H9 (cell line): ENCODE data around the gene ST3GAL5. TPM values are rescaled to one million over a fixed set of nuclear protein-coding genes. Genes with fewer than 3 reads are reported as not detected.

Experiments
- DNase-seq: peaks from one replicate; pipeline ENCODE4 v3.0.0-alpha.2; 2017
- H2AFZ ChIP-seq: one replicate; pipeline ENCODE4 v1.6.1; 2013; ENCODE audit warnings: mild to moderate bottlenecking, low read length, control low read depth, moderate library complexity
- H2AK5ac ChIP-seq: 2 replicates; pipeline ENCODE4 v1.6.1; 2013; ENCODE audit warnings: low read length, control low read depth, mixed read lengths; ENCODE audit not compliant: insufficient read length
- H2BK120ac ChIP-seq: one replicate; pipeline ENCODE4 v1.6.1; 2013; ENCODE audit warnings: low read depth, mild to moderate bottlenecking, low read length, control low read depth, inconsistent platforms; ENCODE audit not compliant: poor library complexity, severe bottlenecking
- H2BK12ac ChIP-seq: 2 replicates; pipeline ENCODE4 v1.6.1; 2013; ENCODE audit warnings: low read length, control low read depth, mixed read lengths, low read depth; ENCODE audit not compliant: insufficient read length
- H2BK15ac ChIP-seq: 2 replicates; pipeline ENCODE4 v1.6.1; 2013; ENCODE audit warnings: low read depth, low read length, control low read depth
- H2BK20ac ChIP-seq: one replicate; pipeline ENCODE4 v1.6.1; 2013; ENCODE audit warnings: low read depth, mild to moderate bottlenecking, low read length, control low read depth, inconsistent platforms; ENCODE audit not compliant: poor library complexity, severe bottlenecking
- H2BK5ac ChIP-seq: 2 replicates; pipeline ENCODE4 v1.6.1; 2013; ENCODE audit warnings: low read length, control low read depth, mixed read lengths; ENCODE audit not compliant: insufficient read length
- H3K14ac ChIP-seq: 2 replicates; pipeline ENCODE4 v1.6.1; 2013; ENCODE audit warnings: low read length, control low read depth; ENCODE audit not compliant: insufficient read depth
- H3K18ac ChIP-seq: 2 replicates; pipeline ENCODE4 v1.6.1; 2013; ENCODE audit warnings: low read depth, mild to moderate bottlenecking, mixed read lengths, low read length, control low read depth; ENCODE audit not compliant: insufficient read length
- H3K23ac ChIP-seq: 2 replicates; pipeline ENCODE4 v1.6.1; 2013; ENCODE audit warnings: low read length, control low read depth, mixed read lengths, low read depth; ENCODE audit not compliant: insufficient read length
- H3K23me2 ChIP-seq: 2 replicates; pipeline ENCODE4 v1.6.1; 2013; ENCODE audit warnings: low read depth, mild to moderate bottlenecking, mixed read lengths, low read length, control low read depth; ENCODE audit not compliant: insufficient read length, poor library complexity, severe bottlenecking
- H3K27ac ChIP-seq: 2 replicates; pipeline ENCODE4 v1.5.1; 2013; ENCODE audit warnings: low read length, control low read depth, mixed read lengths, low read depth; ENCODE audit not compliant: insufficient read length
- H3K27me3 ChIP-seq: 2 replicates; pipeline ENCODE4 v1.6.1; 2013; ENCODE audit warnings: low read length, control low read depth, inconsistent platforms; ENCODE audit not compliant: insufficient read depth
- H3K4ac ChIP-seq: 2 replicates; pipeline ENCODE4 v1.6.1; 2013; ENCODE audit warnings: low read depth, mild to moderate bottlenecking, control low read depth, inconsistent platforms, low read length, moderate library complexity
- H3K4me1 ChIP-seq: 2 replicates; pipeline ENCODE4 v1.6.1; 2013; ENCODE audit warnings: low read length, control low read depth, inconsistent platforms; ENCODE audit not compliant: insufficient read depth
- H3K4me2 ChIP-seq: 2 replicates; pipeline ENCODE4 v1.6.1; 2013; ENCODE audit warnings: low read length, control low read depth, mixed read lengths; ENCODE audit not compliant: insufficient read length, insufficient read depth
- H3K56ac ChIP-seq: 2 replicates; pipeline ENCODE4 v1.6.1; 2013; ENCODE audit warnings: low read depth, mild to moderate bottlenecking, mixed read lengths, low read length, control low read depth; ENCODE audit not compliant: insufficient read length
- H3K79me1 ChIP-seq: 2 replicates; pipeline ENCODE4 v1.6.1; 2013; ENCODE audit warnings: low read depth, mild to moderate bottlenecking, moderate library complexity, low read length, control low read depth, inconsistent platforms; ENCODE audit not compliant: insufficient read depth, poor library complexity, severe bottlenecking
- H3K79me2 ChIP-seq: 2 replicates; pipeline ENCODE4 v1.6.1; 2013; ENCODE audit warnings: low read length, control low read depth, inconsistent platforms; ENCODE audit not compliant: insufficient read depth
- H3K9ac ChIP-seq: 2 replicates; pipeline ENCODE4 v1.6.1; 2013; ENCODE audit warnings: low read length, control low read depth, mixed read lengths; ENCODE audit not compliant: insufficient read length; ENCODE audit errors: extremely low read depth
- H3K9me3 ChIP-seq: one replicate; pipeline ENCODE4 v1.6.1; 2013; ENCODE audit warnings: low read depth, low read length, inconsistent platforms; ENCODE audit not compliant: control insufficient read depth
- H3T11ph ChIP-seq: one replicate; pipeline ENCODE4 v1.6.1; 2013; ENCODE audit warnings: mild to moderate bottlenecking, low read length, control low read depth, inconsistent platforms
- H4K20me1 ChIP-seq: one replicate; pipeline ENCODE4 v1.6.1; 2013; ENCODE audit not compliant: control insufficient read depth, insufficient read length, insufficient read depth
- H4K5ac ChIP-seq: 2 replicates; pipeline ENCODE4 v1.6.1; 2013; ENCODE audit warnings: low read depth, mild to moderate bottlenecking, mixed read lengths, low read length, control low read depth; ENCODE audit not compliant: insufficient read length
- H4K8ac ChIP-seq: replicated peaks from 2 replicates; pipeline ENCODE4 v1.6.1; 2013; ENCODE audit warnings: low read length, control low read depth, mixed read lengths, low read depth; ENCODE audit not compliant: insufficient read length
- H4K91ac ChIP-seq: 2 replicates; pipeline ENCODE4 v1.6.1; 2013; ENCODE audit warnings: low read depth, mild to moderate bottlenecking, moderate library complexity, mixed read lengths, low read length, control low read depth; ENCODE audit not compliant: insufficient read length
- H3K27ac Mint-ChIP-seq, 3 experiments: 2 replicates in 2 of 3; 3 replicates in 1 of 3; pipeline ENCODE4 v1.8.0; 2020 to 2021; ENCODE audit warnings: mixed read lengths in 3 of 3, mild to moderate bottlenecking in 1 of 3, moderate library complexity in 1 of 3
- H3K27me3 Mint-ChIP-seq: 2 replicates; pipeline ENCODE4 v1.8.0; 2021; ENCODE audit warnings: low read depth, mild to moderate bottlenecking, moderate library complexity, mixed read lengths
- H3K36me3 Mint-ChIP-seq, 3 experiments: 2 replicates in 2 of 3; 3 replicates in 1 of 3; pipeline ENCODE4 v1.8.0; 2020 to 2021; ENCODE audit warnings: low read depth in 3 of 3, mixed read lengths in 3 of 3; ENCODE audit not compliant: insufficient read depth in 1 of 3
- H3K4me1 Mint-ChIP-seq, 2 experiments: 2 replicates each; pipeline ENCODE4 v1.8.0; 2020; ENCODE audit warnings: mixed read lengths in 2 of 2
- H3K4me3 Mint-ChIP-seq, 2 experiments: 2 replicates in 1 of 2; 3 replicates in 1 of 2; pipeline ENCODE4 v1.8.0; 2020 to 2021; ENCODE audit warnings: mild to moderate bottlenecking in 2 of 2, mixed read lengths in 2 of 2, moderate library complexity in 1 of 2
- H3K9me3 Mint-ChIP-seq, 2 experiments: 2 replicates in 1 of 2; 3 replicates in 1 of 2; pipeline ENCODE4 v1.8.0; 2020; ENCODE audit warnings: mild to moderate bottlenecking in 2 of 2, mixed read lengths in 2 of 2, moderate library complexity in 1 of 2
- WGBS: extraction: QIAGEN DNeasy Blood & Tissue Kit; methylation state at CpG from one replicate; pipeline ENCODE4 v1.1.7; 2013; ENCODE audit warnings: missing lambda C conversion rate, low lambda C conversion rate, mixed read lengths; ENCODE audit not compliant: insufficient read length; ENCODE audit errors: extremely low coverage; 5-methylcytosine and 5-hydroxymethylcytosine counted together
- total RNA-seq: library from RNA; stranded (reverse); gene quantifications from 2 replicates; pipeline ENCODE4 v1.2.1, GENCODE V29; 2021
- TF ChIP-seq, protein P1 (sequence below): fragments of 200-600 bp; sonication (generic); conservative IDR thresholded peaks from 3 replicates; pipeline ENCODE4 v1.8.0; 2021; ENCODE audit warnings: antibody characterized with exemption, mild to moderate bottlenecking

Gene ST3GAL5
- total RNA-seq, 1 experiment from 2014 or later, result 3.3 TPM

DNA sequence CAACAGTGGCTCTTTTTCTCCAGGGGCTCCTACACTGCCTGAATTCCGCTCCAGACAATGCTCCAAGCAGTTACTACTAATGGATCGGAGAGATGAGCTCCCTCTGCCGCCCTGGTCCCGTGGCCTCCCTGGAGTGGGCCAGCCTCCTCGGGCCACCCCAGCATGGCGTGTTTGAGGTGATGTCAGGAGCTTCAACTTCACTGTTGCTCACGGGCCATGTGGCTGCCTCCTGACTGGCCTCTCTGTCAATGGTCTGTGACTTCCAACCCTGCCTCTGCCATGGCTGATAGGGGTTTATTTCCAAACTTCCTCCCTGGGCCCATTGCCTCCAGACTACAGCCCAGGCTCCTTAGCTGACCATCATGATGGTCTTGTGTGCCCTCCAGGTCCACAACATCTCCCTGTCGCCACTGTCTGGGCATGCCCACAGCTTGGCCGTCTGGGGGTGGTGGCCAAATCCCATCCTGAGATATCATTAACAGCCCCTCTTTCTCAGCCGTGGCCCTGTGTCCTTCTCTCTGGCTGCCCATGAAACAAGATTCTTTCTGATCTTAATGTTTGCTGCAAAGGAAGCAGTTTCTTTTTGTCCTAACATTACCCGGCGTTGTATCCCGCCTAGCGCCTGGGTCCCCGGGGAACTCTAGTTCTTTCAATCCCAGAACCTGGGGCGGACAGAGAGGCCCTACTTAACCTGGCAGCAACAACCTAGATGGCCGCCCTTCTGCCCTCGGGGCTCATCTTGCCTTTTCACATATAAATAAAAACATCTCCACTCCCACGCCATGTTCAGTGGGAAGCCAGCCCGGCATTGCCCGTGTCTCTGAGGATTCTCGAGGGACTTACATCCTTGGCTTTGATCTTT lies 96.9 kb downstream of the ST3GAL5 start:
- no peak overlapping the region for H3T11ph ChIP-seq
- H3K56ac ChIP-seq, result no peak overlapping the region
- H3K79me2 ChIP-seq, result no peaks in the 10 kb centered on the region
- no peak overlapping the region for H3K27ac ChIP-seq
- no peaks in the 10 kb centered on the region for H3K23me2 ChIP-seq
- no peaks in the 10 kb centered on the region for H3K9me3 ChIP-seq
- no peak overlapping the region for H2BK20ac ChIP-seq
- H3K79me1 ChIP-seq, result no peaks in the 10 kb centered on the region
- Mint-ChIP-seq H3K4me3 (no peak overlapping the region), H3K27me3 (peaks cover 14% of the 10 kb centered on the region), H3K9me3 (no peaks in the 10 kb centered on the region), H3K27ac (peak overlapping the region in 1 of 3 experiments; percentile 39; a peak in 1 of 7 replicates), H3K4me1 (peaks cover 4 to 6% of the 10 kb centered on the region in 2 experiments; a peak in 3 of 4 replicates), H3K36me3 (no peaks in the 10 kb centered on the region)
- no peak overlapping the region for H3K18ac ChIP-seq
- H4K8ac ChIP-seq, result no peak overlapping the region
- no peak overlapping the region for H2BK12ac ChIP-seq
- no peak for DNase-seq
- no peak overlapping the region for H3K14ac ChIP-seq
- H3K27me3 ChIP-seq, result no peaks in the 10 kb centered on the region; the same call in 1 of the 2 replicates
- TF ChIP-seq, protein P1, sequence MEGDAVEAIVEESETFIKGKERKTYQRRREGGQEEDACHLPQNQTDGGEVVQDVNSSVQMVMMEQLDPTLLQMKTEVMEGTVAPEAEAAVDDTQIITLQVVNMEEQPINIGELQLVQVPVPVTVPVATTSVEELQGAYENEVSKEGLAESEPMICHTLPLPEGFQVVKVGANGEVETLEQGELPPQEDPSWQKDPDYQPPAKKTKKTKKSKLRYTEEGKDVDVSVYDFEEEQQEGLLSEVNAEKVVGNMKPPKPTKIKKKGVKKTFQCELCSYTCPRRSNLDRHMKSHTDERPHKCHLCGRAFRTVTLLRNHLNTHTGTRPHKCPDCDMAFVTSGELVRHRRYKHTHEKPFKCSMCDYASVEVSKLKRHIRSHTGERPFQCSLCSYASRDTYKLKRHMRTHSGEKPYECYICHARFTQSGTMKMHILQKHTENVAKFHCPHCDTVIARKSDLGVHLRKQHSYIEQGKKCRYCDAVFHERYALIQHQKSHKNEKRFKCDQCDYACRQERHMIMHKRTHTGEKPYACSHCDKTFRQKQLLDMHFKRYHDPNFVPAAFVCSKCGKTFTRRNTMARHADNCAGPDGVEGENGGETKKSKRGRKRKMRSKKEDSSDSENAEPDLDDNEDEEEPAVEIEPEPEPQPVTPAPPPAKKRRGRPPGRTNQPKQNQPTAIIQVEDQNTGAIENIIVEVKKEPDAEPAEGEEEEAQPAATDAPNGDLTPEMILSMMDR, result no peak
- H4K5ac ChIP-seq, result no peak overlapping the region
- H2BK15ac ChIP-seq, result no peak overlapping the region
- H3K9ac ChIP-seq, result no peak overlapping the region
- H2AFZ ChIP-seq, result no peak overlapping the region
- H4K20me1 ChIP-seq, result no peaks in the 10 kb centered on the region
- H3K4ac ChIP-seq, result no peak overlapping the region
- no peak overlapping the region for H2BK120ac ChIP-seq
- H3K4me1 ChIP-seq, result no peaks in the 10 kb centered on the region
- H2BK5ac ChIP-seq, result no peak overlapping the region
- H3K23ac ChIP-seq, result no peak overlapping the region
- no CpG with 5 or more reads among the region's 22 CpGs for WGBS
- no peak overlapping the region for H4K91ac ChIP-seq
- no peak overlapping the region for H3K4me2 ChIP-seq
- no peak overlapping the region for H2AK5ac ChIP-seq
